IMR-90 (cell line): ENCODE measurements around the gene POLR2M. TPM values are rescaled to one million over a fixed set of nuclear protein-coding genes. Genes with fewer than 3 reads are reported as not detected.
A peak's percentile ranks its signal among the peaks of the same experiment; 100 is the strongest.

Experiments
- ATAC-seq: fragments of 200-7000 bp; cut with Tn5 transposase; 2 replicates; pipeline ENCODE4 v1.9.1; 2020; ENCODE audit warnings: low read depth, mild to moderate bottlenecking, moderate library complexity
- BruUV-seq: library from RNA; stranded (reverse); fragments of 400-500 nt; replicated peaks from 2 replicates; lab custom pipeline; 2021; lab: Mats Ljungman, UMichigan
- CTCF ChIA-PET: fragments of 300-600 bp; formaldehyde crosslinking; extraction: SDS; loops from one replicate; lab custom pipeline; 2021; ENCODE audit warnings: antibody characterized with exemption; lab: Yijun Ruan, JAX
- POLR2A ChIA-PET: fragments of 300-600 bp; sonication (Branson Sonifier 250); formaldehyde crosslinking; loops from one replicate; lab custom pipeline; 2022; ENCODE audit warnings: antibody characterized with exemption; ENCODE audit not compliant: unreplicated experiment; lab: Charles Lee
- DNase-seq: peaks from one replicate; pipeline ENCODE4 v3.0.0; 2013
- H2AFZ ChIP-seq: replicated peaks from 2 replicates; pipeline ENCODE3; 2013; ENCODE audit warnings: low read length, mild to moderate bottlenecking; ENCODE audit not compliant: poor library complexity
- H2AK5ac ChIP-seq: 2 replicates; pipeline ENCODE4 v1.6.1; 2013; ENCODE audit warnings: low read depth, low read length, inconsistent platforms
- H2AK9ac ChIP-seq: replicated peaks from 2 replicates; pipeline ENCODE3; 2013; ENCODE audit warnings: mild to moderate bottlenecking, low read depth, low read length, moderate library complexity; ENCODE audit not compliant: poor library complexity
- H2BK120ac ChIP-seq: 2 replicates; pipeline ENCODE4 v1.6.1; 2013; ENCODE audit warnings: low read depth, low read length, inconsistent platforms
- H2BK15ac ChIP-seq: 3 replicates; pipeline ENCODE4 v1.6.1; 2013; ENCODE audit warnings: low read depth, low read length, inconsistent platforms
- H2BK20ac ChIP-seq: 2 replicates; pipeline ENCODE4 v1.6.1; 2013; ENCODE audit warnings: low read depth, mild to moderate bottlenecking, inconsistent platforms, low read length, moderate library complexity
- H2BK5ac ChIP-seq: 2 replicates; pipeline ENCODE4 v1.6.1; 2013; ENCODE audit warnings: mild to moderate bottlenecking, low read depth, low read length, inconsistent platforms; ENCODE audit not compliant: poor library complexity, severe bottlenecking
- H3K14ac ChIP-seq: replicated peaks from 2 replicates; pipeline ENCODE4 v1.6.1; 2013; ENCODE audit warnings: low read depth, low read length, inconsistent platforms
- H3K18ac ChIP-seq: 2 replicates; pipeline ENCODE4 v1.6.1; 2013; ENCODE audit warnings: low read depth, low read length, control low read depth
- H3K23ac ChIP-seq: 2 replicates; pipeline ENCODE4 v1.6.1; 2013; ENCODE audit warnings: low read depth, low read length, inconsistent platforms
- H3K27ac ChIP-seq: 2 replicates; pipeline ENCODE4 v1.5.1; 2013; ENCODE audit warnings: mild to moderate bottlenecking, control low read depth, low read length; ENCODE audit not compliant: insufficient read depth
- H3K27me3 ChIP-seq: 2 replicates; pipeline ENCODE4 v1.6.1; 2013; ENCODE audit warnings: low read length; ENCODE audit not compliant: control insufficient read depth, insufficient read depth
- H3K36me3 ChIP-seq: 2 replicates; pipeline ENCODE4 v1.6.1; 2013; ENCODE audit warnings: low read length, mixed read lengths; ENCODE audit not compliant: control insufficient read depth, insufficient read depth
- H3K4ac ChIP-seq: 2 replicates; pipeline ENCODE4 v1.6.1; 2013; ENCODE audit warnings: low read depth, low read length, inconsistent platforms
- H3K4me1 ChIP-seq: 2 replicates; pipeline ENCODE4 v1.6.1; 2013; ENCODE audit warnings: low read length, mixed read lengths; ENCODE audit not compliant: control insufficient read depth, insufficient read depth
- H3K4me2 ChIP-seq: 2 replicates; pipeline ENCODE4 v1.6.1; 2013; ENCODE audit warnings: low read depth, mild to moderate bottlenecking, control low read depth, low read length, moderate library complexity
- H3K4me3 ChIP-seq: 2 replicates; pipeline ENCODE4 v1.5.1; 2013; ENCODE audit warnings: low read depth, mild to moderate bottlenecking, control low read depth, low read length, moderate library complexity; ENCODE audit not compliant: insufficient read depth
- H3K56ac ChIP-seq: 2 replicates; pipeline ENCODE4 v1.6.1; 2013; ENCODE audit warnings: low read length, inconsistent platforms; ENCODE audit not compliant: insufficient read depth; ENCODE audit errors: extremely low read depth
- H3K79me1 ChIP-seq, 2 experiments: 2 replicates each; pipeline ENCODE4 v1.6.1; 2013; ENCODE audit warnings: low read length in 2 of 2, inconsistent platforms in 1 of 2, low read depth in 1 of 2
- H3K9ac ChIP-seq: 2 replicates; pipeline ENCODE4 v1.6.1; 2013; ENCODE audit warnings: low read depth, low read length, control low read depth
- H3K9me1 ChIP-seq: 2 replicates; pipeline ENCODE4 v1.6.1; 2013; ENCODE audit warnings: low read length, inconsistent platforms; ENCODE audit not compliant: insufficient read depth
- H3K9me3 ChIP-seq: 2 replicates; pipeline ENCODE4 v1.6.1; 2013; ENCODE audit warnings: low read length; ENCODE audit not compliant: control insufficient read depth, insufficient read depth
- H4K20me1 ChIP-seq: 2 replicates; pipeline ENCODE4 v1.6.1; 2013; ENCODE audit warnings: low read length, inconsistent platforms; ENCODE audit not compliant: insufficient read depth
- H4K5ac ChIP-seq: 2 replicates; pipeline ENCODE4 v1.6.1; 2013; ENCODE audit warnings: mild to moderate bottlenecking, low read depth, low read length, control low read depth
- H4K8ac ChIP-seq, 2 experiments: 2 replicates each; pipeline ENCODE4 v1.6.1; 2013; ENCODE audit warnings: low read depth in 2 of 2, low read length in 2 of 2, control low read depth in 1 of 2, inconsistent platforms in 1 of 2
- H4K91ac ChIP-seq: 2 replicates; pipeline ENCODE4 v1.6.1; 2013; ENCODE audit warnings: low read depth, low read length, inconsistent platforms; ENCODE audit not compliant: insufficient read depth
- MAFK ChIP-seq: IDR thresholded peaks from 2 replicates; pipeline ENCODE4 v1.6.1; 2012; ENCODE audit warnings: low read depth, low read length, improper control_type of control experiment
- WGBS, 2 experiments: methylation state at CpG; one replicate each; pipeline versions ENCODE4 v1.1.5 to v1.1.7; 2013; ENCODE audit warnings: missing lambda C conversion rate in 2 of 2; ENCODE audit not compliant: insufficient read length in 1 of 2; ENCODE audit errors: extremely low coverage in 2 of 2; 5-methylcytosine and 5-hydroxymethylcytosine counted together
- dilution Hi-C: fragments of 300-500 bp; cut with HindIII; formaldehyde crosslinking; loops from one replicate; pipeline ENCODE4 v1.14.3; 2018; ENCODE audit warnings: low sequenced_read_pairs; ENCODE audit not compliant: unreplicated experiment
- in situ Hi-C: fragments of 300-500 bp; cut with MboI; formaldehyde crosslinking; loops from 3 replicates; pipeline ENCODE4 v1.14.3; 2019; ENCODE audit warnings: low sequenced_read_pairs, inconsistent platforms, mixed read lengths
- intact Hi-C: fragments of 100-400 bp; cut with micrococcal nuclease; formaldehyde crosslinking; loops from 2 replicates; pipeline ENCODE4 v1.10.0; 2022
- polyA plus RNA-seq, 3 experiments: library from polyadenylated mRNA; depleted of rRNA; stranded (reverse); fragments of >200 nt; gene quantifications; 2 replicates each; pipeline ENCODE4 v1.2.3, GENCODE V29; 2012; ENCODE audit warnings: low replicate concordance in 1 of 3
- total RNA-seq: library from RNA; depleted of rRNA; stranded (reverse); fragments of >200 nt; gene quantifications from 2 replicates; pipeline ENCODE4 v1.2.3, GENCODE V29; 2012
- TF ChIP-seq, protein P1 (sequence below): fragments of 150-350 bp; IDR thresholded peaks from 2 replicates; pipeline ENCODE4 v1.6.1; 2016; ENCODE audit warnings: low read depth, mild to moderate bottlenecking, low read length, moderate library complexity, borderline replicate concordance

Gene POLR2M
- total and polyA plus RNA-seq, 2 of the 4 experiments (the other 2 are of a cell fraction): 60.8 to 117 TPM

DNA sequence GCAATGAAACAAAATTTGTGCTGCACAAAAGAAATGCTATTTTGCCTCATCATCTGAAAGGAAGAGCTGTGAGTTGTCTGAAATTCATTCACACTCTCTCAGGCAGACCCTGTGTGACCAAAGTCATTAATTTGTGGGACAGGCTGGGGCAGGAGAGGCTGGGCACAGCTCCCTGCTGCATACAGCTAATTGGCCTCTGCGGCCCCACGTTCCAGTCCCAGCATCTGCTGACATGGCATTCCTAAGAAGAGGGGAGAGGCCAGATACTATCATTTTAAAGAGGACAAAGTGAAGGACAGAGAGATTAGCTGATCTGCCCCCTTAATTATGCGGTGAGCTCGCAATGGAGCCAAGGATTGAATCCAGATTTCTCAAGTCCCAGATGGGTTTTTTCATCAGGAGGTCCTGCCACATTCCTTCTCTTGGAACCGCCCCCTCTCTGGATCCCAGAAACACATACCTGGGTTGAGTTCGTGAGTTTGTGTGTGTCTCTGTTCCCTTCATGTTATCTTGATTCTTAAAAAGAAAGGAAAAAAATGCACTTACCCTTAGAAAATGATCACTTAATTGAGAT lies 25.1 kb downstream of the POLR2M start:
- dilution Hi-C loops: no loop called here
- no TSS peak for BruUV-seq
- Histone ChIP-seq H2AK5ac (no peak overlapping the region), H4K5ac (no peak overlapping the region), H2BK15ac (no peak overlapping the region), H3K9me1 (peaks cover 2% of the 10 kb centered on the region; the same call in 1 of the 2 replicates), H2BK120ac (no peak overlapping the region), H3K23ac (no peak overlapping the region), H2AK9ac (peak overlapping the region; percentile 40), H2AFZ (no peak overlapping the region), H4K91ac (no peak overlapping the region), H3K4ac (no peak overlapping the region), H3K27me3 (no peaks in the 10 kb centered on the region), H3K4me1 (no peaks in the 10 kb centered on the region), H2BK20ac (no peak overlapping the region), H3K56ac (no peak overlapping the region), H3K18ac (no peak overlapping the region), H4K20me1 (no peaks in the 10 kb centered on the region), H3K4me2 (no peak overlapping the region), H4K8ac (no peak overlapping the region), H3K9me3 (no peaks in the 10 kb centered on the region), H3K36me3 (no peaks in the 10 kb centered on the region), H3K27ac (no peak overlapping the region), H3K14ac (no peak overlapping the region), H3K79me1 (no peaks in the 10 kb centered on the region), H3K4me3 (no peak overlapping the region), H3K9ac (no peak overlapping the region), H2BK5ac (no peak overlapping the region)
- DNase-seq: no peak
- ChIA-PET CTCF (interaction anchor here (0.6 to 1.8 kb wide), 4 partner anchors 11 to 129 kb away, joined by 4 to 10 read pairs (median 4); no protein-coding TSS in a partner anchor), POLR2A (interaction anchor here (0.6 kb wide), 1 partner anchor 22 kb away, joined by 6 read pairs; no protein-coding TSS in a partner anchor)
- no peak for ATAC-seq
- in situ Hi-C loops: no loop called here
- intact Hi-C loops: loop anchor here (5.0 kb wide), 1 partner anchor 131 kb away; no protein-coding TSS in a partner anchor
- WGBS, 2 experiments: 40% methylated on average over 2 of the region's 6 CpGs; no CpG with 5 or more reads in 1 of the 2 experiments
- TF ChIP-seq, protein P1, sequence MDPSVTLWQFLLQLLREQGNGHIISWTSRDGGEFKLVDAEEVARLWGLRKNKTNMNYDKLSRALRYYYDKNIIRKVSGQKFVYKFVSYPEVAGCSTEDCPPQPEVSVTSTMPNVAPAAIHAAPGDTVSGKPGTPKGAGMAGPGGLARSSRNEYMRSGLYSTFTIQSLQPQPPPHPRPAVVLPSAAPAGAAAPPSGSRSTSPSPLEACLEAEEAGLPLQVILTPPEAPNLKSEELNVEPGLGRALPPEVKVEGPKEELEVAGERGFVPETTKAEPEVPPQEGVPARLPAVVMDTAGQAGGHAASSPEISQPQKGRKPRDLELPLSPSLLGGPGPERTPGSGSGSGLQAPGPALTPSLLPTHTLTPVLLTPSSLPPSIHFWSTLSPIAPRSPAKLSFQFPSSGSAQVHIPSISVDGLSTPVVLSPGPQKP: no peak
- TF ChIP-seq MAFK: peak; percentile 78
